Stomach (tissue), 4 donors: ENCODE data around the gene NAT10.

Experiments
- POLR2A ChIP-seq, 4 donors: fragments of 450-650 bp; IDR thresholded peaks; one replicate each; pipeline ENCODE4 v1.6.1; 2016; ENCODE audit warnings: antibody characterized with exemption in 4 of 4, control low read depth in 2 of 4, mild to moderate bottlenecking in 1 of 4, moderate library complexity in 1 of 4
- POLR2AphosphoS5 ChIP-seq, 3 donors: sonication (generic); formaldehyde crosslinking; IDR thresholded peaks; one replicate each; pipeline ENCODE4 v1.6.1; 2016; ENCODE audit warnings: antibody characterized with exemption in 3 of 3
- TF ChIP-seq, protein P1 (sequence below), 7 experiments: fragments of 450-650 bp in 4 of 7; fragments of 200-600 bp in 3 of 7; sonication (generic) in 3 of 7; IDR thresholded peaks; one replicate each; pipeline ENCODE4 v1.5.1; 2016 to 2019; ENCODE audit warnings: antibody characterized with exemption in 7 of 7, control low read depth in 2 of 7, mild to moderate bottlenecking in 1 of 7

DNA sequence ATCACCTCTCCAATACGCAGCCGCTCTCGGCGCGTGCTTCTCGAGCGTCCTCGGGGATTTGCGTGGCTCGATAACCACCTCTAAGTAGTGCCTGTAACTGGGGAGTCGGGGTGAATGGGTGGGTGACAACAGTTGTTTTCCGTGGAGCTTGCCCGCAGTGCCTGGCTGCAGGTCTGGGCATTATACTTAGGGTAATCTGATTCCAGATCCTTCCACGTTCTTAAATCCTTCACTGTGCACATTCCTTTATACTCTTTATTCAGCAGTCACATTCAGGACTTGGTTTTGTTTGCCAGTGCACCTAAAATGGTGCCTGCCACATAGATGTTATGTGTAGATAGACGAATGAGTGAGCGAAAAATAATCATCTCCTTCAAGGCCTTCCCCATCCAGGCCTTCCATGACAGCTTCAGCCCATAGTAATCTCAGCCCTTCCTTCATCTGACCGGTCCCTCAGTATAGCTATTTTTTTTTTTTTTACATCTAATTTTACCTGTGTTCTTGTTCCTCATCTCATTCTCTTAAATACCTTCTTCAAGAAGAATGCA lies 602 bp downstream of the NAT10 start:
- TF ChIP-seq, protein P1, sequence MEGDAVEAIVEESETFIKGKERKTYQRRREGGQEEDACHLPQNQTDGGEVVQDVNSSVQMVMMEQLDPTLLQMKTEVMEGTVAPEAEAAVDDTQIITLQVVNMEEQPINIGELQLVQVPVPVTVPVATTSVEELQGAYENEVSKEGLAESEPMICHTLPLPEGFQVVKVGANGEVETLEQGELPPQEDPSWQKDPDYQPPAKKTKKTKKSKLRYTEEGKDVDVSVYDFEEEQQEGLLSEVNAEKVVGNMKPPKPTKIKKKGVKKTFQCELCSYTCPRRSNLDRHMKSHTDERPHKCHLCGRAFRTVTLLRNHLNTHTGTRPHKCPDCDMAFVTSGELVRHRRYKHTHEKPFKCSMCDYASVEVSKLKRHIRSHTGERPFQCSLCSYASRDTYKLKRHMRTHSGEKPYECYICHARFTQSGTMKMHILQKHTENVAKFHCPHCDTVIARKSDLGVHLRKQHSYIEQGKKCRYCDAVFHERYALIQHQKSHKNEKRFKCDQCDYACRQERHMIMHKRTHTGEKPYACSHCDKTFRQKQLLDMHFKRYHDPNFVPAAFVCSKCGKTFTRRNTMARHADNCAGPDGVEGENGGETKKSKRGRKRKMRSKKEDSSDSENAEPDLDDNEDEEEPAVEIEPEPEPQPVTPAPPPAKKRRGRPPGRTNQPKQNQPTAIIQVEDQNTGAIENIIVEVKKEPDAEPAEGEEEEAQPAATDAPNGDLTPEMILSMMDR (IDR thresholded peaks at IDR 0.05) = no peak
- no peak for TF ChIP-seq POLR2A (IDR thresholded peaks at IDR 0.05)
- no peak for TF ChIP-seq POLR2AphosphoS5 (IDR thresholded peaks at IDR 0.05)
